HEK293 (cell line): Measurements from ENCODE around the gene ABR.

ENCODE experiments used
- CTCF ChIA-PET: fragments of 350-600 bp; formaldehyde crosslinking; extraction: SDS; loops from one replicate; lab custom pipeline; 2021; ENCODE audit warnings: antibody characterized with exemption; lab: Yijun Ruan, JAX
- POLR2A ChIA-PET: fragments of 300-600 bp; formaldehyde crosslinking; extraction: SDS; loops from one replicate; lab custom pipeline; 2020; ENCODE audit warnings: antibody characterized with exemption, inconsistent platforms; lab: Yijun Ruan, JAX
- H3K27ac ChIP-seq: fragments of 200-500 bp; sonication (Bioruptor generic); 2 replicates; pipeline ENCODE4 v1.5.1; 2014; ENCODE audit warnings: low read depth, low read length, control low read depth, inconsistent platforms; ENCODE audit errors: extremely low read depth
- H3K36me3 ChIP-seq, 2 experiments: fragments of 200-500 bp in 1 of 2; sonication (Bioruptor generic) in 1 of 2; 1 replicate in 1 of 2; 2 replicates in 1 of 2; pipeline ENCODE4 v1.5.1; 2014 to 2017; ENCODE audit warnings: inconsistent platforms in 2 of 2, low read length in 2 of 2; ENCODE audit not compliant: control insufficient read depth in 2 of 2, insufficient read depth in 1 of 2
- H3K4me1 ChIP-seq: fragments of 200-500 bp; sonication (Bioruptor generic); 2 replicates; pipeline ENCODE4 v1.5.1; 2014; ENCODE audit warnings: mild to moderate bottlenecking, low read length, inconsistent platforms; ENCODE audit not compliant: control insufficient read depth, insufficient read depth
- H3K4me3 ChIP-seq: 2 replicates; pipeline ENCODE4 v1.5.1; 2011; ENCODE audit warnings: low read depth, mild to moderate bottlenecking, control low read depth, low read length, moderate library complexity
- H3K9me3 ChIP-seq: fragments of 200-500 bp; sonication (Bioruptor generic); 2 replicates; pipeline ENCODE4 v1.5.1; 2014; ENCODE audit warnings: low read depth, low read length, inconsistent platforms; ENCODE audit not compliant: control insufficient read depth, insufficient read depth
- BCL11B ChIP-seq: fragments of 450-650 bp; formaldehyde crosslinking; IDR thresholded peaks from 2 replicates; pipeline ENCODE4 v1.5.1; 2016; ENCODE audit warnings: low read depth, missing biosample characterization, missing genetic modification characterization
- EGR2 ChIP-seq: fragments of 450-650 bp; formaldehyde crosslinking; IDR thresholded peaks from 2 replicates; pipeline ENCODE4 v1.5.1; 2016; ENCODE audit warnings: low read depth, missing biosample characterization, missing genetic modification characterization
- IKZF3 ChIP-seq: fragments of 450-650 bp; IDR thresholded peaks from 2 replicates; pipeline ENCODE4 v1.5.0; 2018; ENCODE audit warnings: missing biosample characterization, mild to moderate bottlenecking, missing genetic modification characterization, moderate library complexity
- SP2 ChIP-seq: fragments of 450-650 bp; formaldehyde crosslinking; IDR thresholded peaks from 2 replicates; pipeline ENCODE4 v1.5.1; 2016; ENCODE audit warnings: missing biosample characterization, missing genetic modification characterization
- ZBTB8A ChIP-seq: fragments of 450-650 bp; formaldehyde crosslinking; IDR thresholded peaks from 2 replicates; pipeline ENCODE4 v1.5.1; 2016; ENCODE audit warnings: missing biosample characterization, missing genetic modification characterization
- ZEB2 ChIP-seq: fragments of 450-650 bp; formaldehyde crosslinking; IDR thresholded peaks from 2 replicates; pipeline ENCODE4 v1.5.1; 2016; ENCODE audit warnings: missing biosample characterization, missing genetic modification characterization
- ZFHX2 ChIP-seq: fragments of 450-650 bp; formaldehyde crosslinking; conservative IDR thresholded peaks from 2 replicates; pipeline ENCODE4 v1.5.1; 2016; ENCODE audit warnings: missing biosample characterization, missing genetic modification characterization
- ZFP41 ChIP-seq: fragments of 450-650 bp; formaldehyde crosslinking; IDR thresholded peaks from 2 replicates; pipeline ENCODE4 v1.5.1; 2016; ENCODE audit warnings: missing biosample characterization, missing genetic modification characterization, borderline replicate concordance
- ZNF10 ChIP-seq: fragments of 450-650 bp; formaldehyde crosslinking; IDR thresholded peaks from 2 replicates; pipeline ENCODE4 v1.5.1; 2017; ENCODE audit warnings: missing biosample characterization, missing genetic modification characterization
- ZNF335 ChIP-seq: fragments of 450-650 bp; formaldehyde crosslinking; conservative IDR thresholded peaks from 2 replicates; pipeline ENCODE4 v1.5.1; 2016; ENCODE audit warnings: missing biosample characterization, missing genetic modification characterization
- ZNF366 ChIP-seq: fragments of 450-650 bp; formaldehyde crosslinking; conservative IDR thresholded peaks from 2 replicates; pipeline ENCODE4 v1.5.1; 2016; ENCODE audit warnings: missing biosample characterization, missing genetic modification characterization
- ZNF571 ChIP-seq: fragments of 450-650 bp; formaldehyde crosslinking; IDR thresholded peaks from 2 replicates; pipeline ENCODE4 v1.5.0; 2017; ENCODE audit warnings: missing biosample characterization, missing genetic modification characterization
- ZNF76 ChIP-seq: fragments of 450-650 bp; formaldehyde crosslinking; IDR thresholded peaks from 2 replicates; pipeline ENCODE4; 2016; ENCODE audit warnings: low read depth, missing biosample characterization, missing genetic modification characterization, borderline replicate concordance
- ZNF776 ChIP-seq: fragments of 450-650 bp; formaldehyde crosslinking; IDR thresholded peaks from 2 replicates; pipeline ENCODE4 v1.5.0; 2017; ENCODE audit warnings: missing biosample characterization, missing genetic modification characterization, borderline replicate concordance
- TF ChIP-seq, protein P1 (sequence below): fragments of 450-650 bp; formaldehyde crosslinking; IDR thresholded peaks from 2 replicates; pipeline ENCODE4 v1.5.1; 2016; ENCODE audit warnings: missing biosample characterization, missing genetic modification characterization
- TF ChIP-seq, protein P2 (sequence below): fragments of 450-650 bp; formaldehyde crosslinking; IDR thresholded peaks from 2 replicates; pipeline ENCODE4 v1.5.1; 2016; ENCODE audit warnings: missing biosample characterization, missing genetic modification characterization
- TF ChIP-seq, protein P3 (sequence below): fragments of 450-650 bp; formaldehyde crosslinking; IDR thresholded peaks from 2 replicates; pipeline ENCODE4 v1.5.1; 2016; ENCODE audit warnings: missing biosample characterization, missing genetic modification characterization
- TF ChIP-seq, protein P4 (sequence below): fragments of 450-650 bp; formaldehyde crosslinking; IDR thresholded peaks from 2 replicates; pipeline ENCODE4 v1.5.1; 2016; ENCODE audit warnings: missing biosample characterization, missing genetic modification characterization

ABR gene

DNA sequence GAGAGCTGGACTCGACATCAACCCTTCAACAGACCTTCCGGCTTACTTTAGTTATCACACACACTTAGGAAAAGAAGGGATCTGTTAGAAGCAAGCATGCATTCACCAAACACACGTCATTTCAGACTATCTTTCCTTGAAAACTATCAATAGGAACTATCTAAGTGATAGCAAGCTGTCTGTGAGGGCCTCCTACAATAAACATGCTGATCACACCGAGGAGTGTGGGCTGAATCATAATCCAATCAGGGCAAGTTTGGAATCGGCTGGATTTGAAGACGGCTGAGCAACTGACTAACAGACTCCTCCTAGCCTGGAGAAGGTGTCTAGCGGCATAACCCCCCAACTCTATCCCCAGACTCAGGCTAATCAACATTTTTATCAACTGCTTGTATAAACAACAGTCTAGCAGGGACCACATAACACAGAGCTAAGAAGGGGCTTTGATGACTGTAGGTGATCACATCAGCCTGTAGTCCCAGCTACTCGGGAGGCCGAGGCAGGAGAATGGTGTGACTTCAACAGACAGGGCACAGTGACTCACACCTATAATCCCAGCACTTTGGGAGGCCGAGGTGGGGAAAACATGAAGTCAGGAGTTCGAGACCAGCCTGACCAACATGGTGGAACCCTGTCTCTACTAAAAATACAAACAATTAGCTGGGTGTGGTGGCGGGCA is 214.3 kb downstream of the ABR start (continued):
- TF ChIP-seq, protein P1, sequence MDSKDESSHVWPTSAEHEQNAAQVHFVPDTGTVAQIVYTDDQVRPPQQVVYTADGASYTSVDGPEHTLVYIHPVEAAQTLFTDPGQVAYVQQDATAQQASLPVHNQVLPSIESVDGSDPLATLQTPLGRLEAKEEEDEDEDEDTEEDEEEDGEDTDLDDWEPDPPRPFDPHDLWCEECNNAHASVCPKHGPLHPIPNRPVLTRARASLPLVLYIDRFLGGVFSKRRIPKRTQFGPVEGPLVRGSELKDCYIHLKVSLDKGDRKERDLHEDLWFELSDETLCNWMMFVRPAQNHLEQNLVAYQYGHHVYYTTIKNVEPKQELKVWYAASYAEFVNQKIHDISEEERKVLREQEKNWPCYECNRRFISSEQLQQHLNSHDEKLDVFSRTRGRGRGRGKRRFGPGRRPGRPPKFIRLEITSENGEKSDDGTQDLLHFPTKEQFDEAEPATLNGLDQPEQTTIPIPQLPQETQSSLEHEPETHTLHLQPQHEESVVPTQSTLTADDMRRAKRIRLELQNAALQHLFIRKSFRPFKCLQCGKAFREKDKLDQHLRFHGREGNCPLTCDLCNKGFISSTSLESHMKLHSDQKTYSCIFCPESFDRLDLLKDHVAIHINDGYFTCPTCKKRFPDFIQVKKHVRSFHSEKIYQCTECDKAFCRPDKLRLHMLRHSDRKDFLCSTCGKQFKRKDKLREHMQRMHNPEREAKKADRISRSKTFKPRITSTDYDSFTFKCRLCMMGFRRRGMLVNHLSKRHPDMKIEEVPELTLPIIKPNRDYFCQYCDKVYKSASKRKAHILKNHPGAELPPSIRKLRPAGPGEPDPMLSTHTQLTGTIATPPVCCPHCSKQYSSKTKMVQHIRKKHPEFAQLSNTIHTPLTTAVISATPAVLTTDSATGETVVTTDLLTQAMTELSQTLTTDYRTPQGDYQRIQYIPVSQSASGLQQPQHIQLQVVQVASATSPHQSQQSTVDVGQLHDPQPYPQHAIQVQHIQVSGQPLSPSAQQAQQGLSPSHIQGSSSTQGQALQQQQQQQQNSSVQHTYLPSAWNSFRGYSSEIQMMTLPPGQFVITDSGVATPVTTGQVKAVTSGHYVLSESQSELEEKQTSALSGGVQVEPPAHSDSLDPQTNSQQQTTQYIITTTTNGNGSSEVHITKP, result peak; percentile 11; the same call in 1 of the 2 replicates
- 0 out of 2 replicates have a peak, but pooled peaks have one; percentile 10 for TF ChIP-seq ZNF10 (tag by site-specific recombination)

DNA sequence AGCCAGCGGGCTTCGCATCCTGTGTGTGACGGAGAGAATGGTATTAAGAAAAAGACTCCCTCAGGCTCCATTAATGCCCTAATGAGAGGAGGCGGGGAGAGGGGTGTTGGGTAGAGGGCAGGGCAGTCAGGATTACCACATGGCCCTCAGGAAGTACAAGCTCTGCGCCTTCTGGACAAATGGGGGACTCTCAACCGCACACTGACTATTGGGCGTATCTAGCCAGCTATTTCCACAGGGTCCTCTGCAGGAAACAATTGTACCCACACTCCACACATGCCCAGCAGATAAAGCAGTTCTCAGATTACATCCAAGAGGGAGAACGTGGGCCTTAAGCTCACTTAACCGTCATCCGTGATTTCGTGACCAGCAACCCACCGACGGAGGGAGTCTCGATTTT is 214.9 kb downstream of the ABR start:
- Histone ChIP-seq H3K27ac (peak overlapping the region; percentile 35), H3K4me3 (no peak overlapping the region), H3K9me3 (no peaks in the 10 kb centered on the region), H3K36me3 (no peaks in the 10 kb centered on the region; a peak in 1 of 3 replicates), H3K4me1 (peaks cover 30% of the 10 kb centered on the region)
- POLR2A ChIA-PET, result interaction anchor here (1.1 to 3.4 kb wide), 6 partner anchors 8 to 183 kb away, joined by 3 to 11 read pairs (median 6); partner anchors contain the start of genes GLOD4, MRM3 and NXN
- TF ChIP-seq ZNF76 (0 out of 2 replicates have a peak, but pooled peaks have one; percentile 14), ZEB2 (tag by site-specific recombination) (no peak), SP2 (peak; percentile 26), ZBTB8A (peak; percentile 17; the same call in 1 of the 2 replicates), ZNF366 (tag by site-specific recombination) (no peak), EGR2 (peak; percentile 87), ZFHX2 (tag by site-specific recombination) (peak; percentile 66), BCL11B (no peak), IKZF3 (tag by site-specific recombination) (peak; percentile 47; the same call in 1 of the 2 replicates), ZNF335 (peak; percentile 64), ZNF571 (no peak), ZNF776 (tag by site-specific recombination) (no peak), ZFP41 (tag by site-specific recombination) (no peak)
- TF ChIP-seq, protein P2, sequence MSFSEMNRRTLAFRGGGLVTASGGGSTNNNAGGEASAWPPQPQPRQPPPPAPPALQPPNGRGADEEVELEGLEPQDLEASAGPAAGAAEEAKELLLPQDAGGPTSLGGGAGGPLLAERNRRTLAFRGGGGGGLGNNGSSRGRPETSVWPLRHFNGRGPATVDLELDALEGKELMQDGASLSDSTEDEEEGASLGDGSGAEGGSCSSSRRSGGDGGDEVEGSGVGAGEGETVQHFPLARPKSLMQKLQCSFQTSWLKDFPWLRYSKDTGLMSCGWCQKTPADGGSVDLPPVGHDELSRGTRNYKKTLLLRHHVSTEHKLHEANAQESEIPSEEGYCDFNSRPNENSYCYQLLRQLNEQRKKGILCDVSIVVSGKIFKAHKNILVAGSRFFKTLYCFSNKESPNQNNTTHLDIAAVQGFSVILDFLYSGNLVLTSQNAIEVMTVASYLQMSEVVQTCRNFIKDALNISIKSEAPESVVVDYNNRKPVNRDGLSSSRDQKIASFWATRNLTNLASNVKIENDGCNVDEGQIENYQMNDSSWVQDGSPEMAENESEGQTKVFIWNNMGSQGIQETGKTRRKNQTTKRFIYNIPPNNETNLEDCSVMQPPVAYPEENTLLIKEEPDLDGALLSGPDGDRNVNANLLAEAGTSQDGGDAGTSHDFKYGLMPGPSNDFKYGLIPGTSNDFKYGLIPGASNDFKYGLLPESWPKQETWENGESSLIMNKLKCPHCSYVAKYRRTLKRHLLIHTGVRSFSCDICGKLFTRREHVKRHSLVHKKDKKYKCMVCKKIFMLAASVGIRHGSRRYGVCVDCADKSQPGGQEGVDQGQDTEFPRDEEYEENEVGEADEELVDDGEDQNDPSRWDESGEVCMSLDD (tag by site-specific recombination), result no peak
- TF ChIP-seq, protein P3, sequence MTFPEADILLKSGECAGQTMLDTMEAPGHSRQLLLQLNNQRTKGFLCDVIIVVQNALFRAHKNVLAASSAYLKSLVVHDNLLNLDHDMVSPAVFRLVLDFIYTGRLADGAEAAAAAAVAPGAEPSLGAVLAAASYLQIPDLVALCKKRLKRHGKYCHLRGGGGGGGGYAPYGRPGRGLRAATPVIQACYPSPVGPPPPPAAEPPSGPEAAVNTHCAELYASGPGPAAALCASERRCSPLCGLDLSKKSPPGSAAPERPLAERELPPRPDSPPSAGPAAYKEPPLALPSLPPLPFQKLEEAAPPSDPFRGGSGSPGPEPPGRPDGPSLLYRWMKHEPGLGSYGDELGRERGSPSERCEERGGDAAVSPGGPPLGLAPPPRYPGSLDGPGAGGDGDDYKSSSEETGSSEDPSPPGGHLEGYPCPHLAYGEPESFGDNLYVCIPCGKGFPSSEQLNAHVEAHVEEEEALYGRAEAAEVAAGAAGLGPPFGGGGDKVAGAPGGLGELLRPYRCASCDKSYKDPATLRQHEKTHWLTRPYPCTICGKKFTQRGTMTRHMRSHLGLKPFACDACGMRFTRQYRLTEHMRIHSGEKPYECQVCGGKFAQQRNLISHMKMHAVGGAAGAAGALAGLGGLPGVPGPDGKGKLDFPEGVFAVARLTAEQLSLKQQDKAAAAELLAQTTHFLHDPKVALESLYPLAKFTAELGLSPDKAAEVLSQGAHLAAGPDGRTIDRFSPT (tag by site-specific recombination), result 0 out of 2 replicates have a peak, but pooled peaks have one; percentile 41
- TF ChIP-seq, protein P4, sequence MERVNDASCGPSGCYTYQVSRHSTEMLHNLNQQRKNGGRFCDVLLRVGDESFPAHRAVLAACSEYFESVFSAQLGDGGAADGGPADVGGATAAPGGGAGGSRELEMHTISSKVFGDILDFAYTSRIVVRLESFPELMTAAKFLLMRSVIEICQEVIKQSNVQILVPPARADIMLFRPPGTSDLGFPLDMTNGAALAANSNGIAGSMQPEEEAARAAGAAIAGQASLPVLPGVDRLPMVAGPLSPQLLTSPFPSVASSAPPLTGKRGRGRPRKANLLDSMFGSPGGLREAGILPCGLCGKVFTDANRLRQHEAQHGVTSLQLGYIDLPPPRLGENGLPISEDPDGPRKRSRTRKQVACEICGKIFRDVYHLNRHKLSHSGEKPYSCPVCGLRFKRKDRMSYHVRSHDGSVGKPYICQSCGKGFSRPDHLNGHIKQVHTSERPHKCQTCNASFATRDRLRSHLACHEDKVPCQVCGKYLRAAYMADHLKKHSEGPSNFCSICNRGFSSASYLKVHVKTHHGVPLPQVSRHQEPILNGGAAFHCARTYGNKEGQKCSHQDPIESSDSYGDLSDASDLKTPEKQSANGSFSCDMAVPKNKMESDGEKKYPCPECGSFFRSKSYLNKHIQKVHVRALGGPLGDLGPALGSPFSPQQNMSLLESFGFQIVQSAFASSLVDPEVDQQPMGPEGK, result peak; percentile 24; the same call in 1 of the 2 replicates
- CTCF ChIA-PET, result interaction anchor here (0.5 to 1.3 kb wide), 8 partner anchors 9 to 1118 kb away, joined by 3 to 6 read pairs (median 4); no protein-coding TSS in a partner anchor
